Measurements from ENCODE around the gene ABLIM2. TPM values are rescaled to one million over a fixed set of nuclear protein-coding genes. Genes with fewer than 3 reads are reported as not detected.
"Not testable (repeated sequence)": the region's sequence is repeated elsewhere in the genome, so short reads cannot be mapped to it uniquely, and the experiment has no call there.

ABLIM2 gene
- total and polyA plus RNA-seq, 10 of the 15 experiments (the other 5 are each of a cell fraction or from before 2014, with no cell fraction given) = 0.03 to 0.15 (median 0.05) TPM; not detected in 7

GRCh38 chr4:7944599-7945220, 213.9 kb downstream of the ABLIM2 start:
- no peak for TF ChIP-seq SUZ12 (IDR thresholded peaks at IDR 0.05; ENCODE audit: unreplicated experiment)
- TF ChIP-seq SMC3 (IDR thresholded peaks at IDR 0.05; ENCODE audit: borderline replicate concordance, low read length) = no peak
- TF ChIP-seq ZNF274 (IDR thresholded peaks at IDR 0.05; ENCODE audit: insufficient read depth, insufficient read length) = no peak
- TF ChIP-seq MXI1 (IDR thresholded peaks at IDR 0.05; ENCODE audit: low read depth, low read length) = no peak
- no peak for TF ChIP-seq ZBTB33 (IDR thresholded peaks at IDR 0.05)
- no peak for TF ChIP-seq JUNB (IDR thresholded peaks at IDR 0.05)
- no peak for TF ChIP-seq SREBF2 (IDR thresholded peaks at IDR 0.05; ENCODE audit: low read length)
- no peak for TF ChIP-seq CHD2 (IDR thresholded peaks at IDR 0.05; ENCODE audit: borderline replicate concordance, low read depth, low read length)
- TF ChIP-seq ATF3 (IDR thresholded peaks at IDR 0.05; ENCODE audit: borderline replicate concordance, extremely low read depth, low read depth, low read length) = no peak
- no peak for TF ChIP-seq SRF (IDR thresholded peaks at IDR 0.05; ENCODE audit: low read depth in 2 of 2, low read length in 2 of 2)

GRCh38 chr4:7943688-7944087, 214.9 kb downstream of the ABLIM2 start:
- H3K4me1 ChIP-seq (ENCODE audit: control insufficient read depth, insufficient read depth, low read length); H2AFZ ChIP-seq (ENCODE audit: control insufficient read depth, low read depth, low read length); H3K27me3 ChIP-seq (replicated peaks in 1 of 2; ENCODE audit: control insufficient read depth in 2 of 2, insufficient read depth in 2 of 2, low read length in 1 of 2); H3K4me2 ChIP-seq (ENCODE audit: control insufficient read depth, insufficient read depth); H3K4me3 ChIP-seq; H3K36me3 ChIP-seq (ENCODE audit: control insufficient read depth in 2 of 2, insufficient read depth in 2 of 2, low read length in 1 of 2); RAD21 ChIA-PET (ENCODE audit: unreplicated experiment); SMC1A ChIA-PET (ENCODE audit: uncharacterized antibody, unreplicated experiment); in situ Hi-C loops (cut with MboI); H4K20me1 ChIP-seq (ENCODE audit: control insufficient read depth, insufficient read depth); H3K27ac ChIP-seq (ENCODE audit: control insufficient read depth, insufficient read depth); POLR2A ChIA-PET; DNase-seq (ENCODE audit: low read depth, low spot score); ATAC-seq; FAIRE-seq; H3K9ac ChIP-seq (ENCODE audit: control insufficient read depth, insufficient read depth, low read length); intact Hi-C loops (cut with micrococcal nuclease; ENCODE audit: unreplicated experiment); CTCF ChIA-PET; H3K79me2 ChIP-seq (ENCODE audit: control insufficient read depth, insufficient read depth, low read length); H3K9me3 ChIP-seq (replicated peaks; ENCODE audit: control insufficient read depth, insufficient read depth, low read length); BruUV-seq (replicated peaks): not testable (repeated sequence)
- WGBS (ENCODE audit: insufficient coverage, insufficient replicate concordance, low lambda C conversion rate, missing lambda C conversion rate) = 39% methylated on average over 4 of the region's 4 CpGs

More at GRCh38 chr4:7944599-7945220, 213.9 kb downstream of the ABLIM2 start:
- Histone ChIP-seq H3K4me1 (ENCODE audit: control insufficient read depth, insufficient read depth, low read length) (no peaks in the 10 kb centered on the region), H3K79me2 (ENCODE audit: control insufficient read depth, insufficient read depth, low read length) (no peaks in the 10 kb centered on the region), H3K9ac (ENCODE audit: control insufficient read depth, insufficient read depth, low read length) (no peak overlapping the region), H3K27ac (ENCODE audit: control insufficient read depth, insufficient read depth) (no peak overlapping the region), H3K36me3 (ENCODE audit: control insufficient read depth in 2 of 2, insufficient read depth in 2 of 2, low read length in 1 of 2) (no peaks in the 10 kb centered on the region), H3K27me3 (replicated peaks in 1 of 2; ENCODE audit: control insufficient read depth in 2 of 2, insufficient read depth in 2 of 2, low read length in 1 of 2) (no peaks in the 10 kb centered on the region), H2AFZ (ENCODE audit: control insufficient read depth, low read depth, low read length) (no peak overlapping the region), H3K9me3 (replicated peaks; ENCODE audit: control insufficient read depth, insufficient read depth, low read length) (no peaks in the 10 kb centered on the region), H3K4me2 (ENCODE audit: control insufficient read depth, insufficient read depth) (no peak overlapping the region), H4K20me1 (ENCODE audit: control insufficient read depth, insufficient read depth) (no peaks in the 10 kb centered on the region), H3K4me3 (no peak overlapping the region)
- ChIA-PET CTCF (interaction anchor here (1.5 kb wide), 1 partner anchor 43 kb away, joined by 3 read pairs; no protein-coding TSS in a partner anchor), SMC1A (ENCODE audit: uncharacterized antibody, unreplicated experiment) (no interaction called here), POLR2A (no interaction called here), RAD21 (ENCODE audit: unreplicated experiment) (interaction anchor here (0.5 kb wide), 1 partner anchor 122 kb away, joined by 3 read pairs; no protein-coding TSS in a partner anchor)
- WGBS (ENCODE audit: insufficient coverage, insufficient replicate concordance, low lambda C conversion rate, missing lambda C conversion rate) = 26% methylated on average over 5 of the region's 5 CpGs
- no peak for DNase-seq (ENCODE audit: low read depth, low spot score)
- no TSS peak for BruUV-seq (replicated peaks)
- intact Hi-C loops (cut with micrococcal nuclease; ENCODE audit: unreplicated experiment) = no loop called here
- FAIRE-seq = no peak
- no peak for ATAC-seq
- in situ Hi-C loops (cut with MboI) = no loop called here
